HG03457 (cell line): ENCODE results near the gene ZYX.

Source experiments
- ATAC-seq: cut with Tn5 transposase; IDR thresholded peaks from one replicate; pipeline ENCODE4 v1.9.1; 2021; ENCODE audit warnings: moderate number of reproducible peaks; ENCODE audit not compliant: unreplicated experiment

The ZYX gene

GRCh38 chr7:143380646-143381426 lies at the start of gene ZYX:
ZYX (plus strand) TSS chr7:143381345; CDS start chr7:143381572, 227 bp downstream.
- peak; percentile 75 for ATAC-seq

- no peak for ATAC-seq
Measured at GRCh38 chr7:143334244-143334643, 46.9 kb upstream of the ZYX start.

GRCh38 chr7:143337216-143337615 lies 43.9 kb upstream of the ZYX start:
- ATAC-seq, result no peak

- no peak for ATAC-seq
Measured at GRCh38 chr7:143341842-143342241, 39.3 kb upstream of the ZYX start.

- no peak for ATAC-seq
Measured at GRCh38 chr7:143343596-143343995, 37.5 kb upstream of the ZYX start.

- no peak for ATAC-seq
Measured at GRCh38 chr7:143345428-143345900, 35.7 kb upstream of the ZYX start.

- ATAC-seq, result no peak
Measured at GRCh38 chr7:143346018-143346417, 35.1 kb upstream of the ZYX start.

GRCh38 chr7:143347950-143348349 lies 33.2 kb upstream of the ZYX start:
- no peak for ATAC-seq

GRCh38 chr7:143351060-143351459 lies 30.1 kb upstream of the ZYX start:
- ATAC-seq, result no peak

GRCh38 chr7:143351574-143351973 lies 29.6 kb upstream of the ZYX start:
- no peak for ATAC-seq

GRCh38 chr7:143352531-143353002 lies 28.6 kb upstream of the ZYX start:
- no peak for ATAC-seq

GRCh38 chr7:143354376-143354775 lies 26.8 kb upstream of the ZYX start:
- ATAC-seq, result no peak

GRCh38 chr7:143354965-143355364 lies 26.2 kb upstream of the ZYX start:
- ATAC-seq, result no peak

GRCh38 chr7:143355450-143356385 lies 25.4 kb upstream of the ZYX start:
- no peak for ATAC-seq

GRCh38 chr7:143356414-143357050 lies 24.6 kb upstream of the ZYX start:
- no peak for ATAC-seq

- no peak for ATAC-seq
Measured at GRCh38 chr7:143358626-143359025, 22.5 kb upstream of the ZYX start.

GRCh38 chr7:143359771-143360353 lies 21.3 kb upstream of the ZYX start:
- no peak for ATAC-seq

- ATAC-seq, result no peak
Measured at GRCh38 chr7:143360788-143361551, 20.2 kb upstream of the ZYX start.

- ATAC-seq, result no peak
Measured at GRCh38 chr7:143361552-143362130, 19.5 kb upstream of the ZYX start.
